HepG2 (cell line): ENCODE measurements around the gene WDFY1.

ENCODE experiments used
- CTCF ChIP-seq: sonication (generic); formaldehyde crosslinking; IDR thresholded peaks from 2 replicates; pipeline ENCODE4 v1.5.0; 2020; ENCODE audit warnings: mild to moderate bottlenecking, missing genetic modification reagents, moderate library complexity
- HNF4A ChIP-seq: sonication (generic); formaldehyde crosslinking; IDR thresholded peaks from 2 replicates; pipeline ENCODE4 v1.4.0; 2020; ENCODE audit warnings: missing genetic modification reagents
- STAT6 ChIP-seq: sonication (generic); formaldehyde crosslinking; IDR thresholded peaks from 2 replicates; pipeline ENCODE4 v1.4.0; 2020; ENCODE audit warnings: missing genetic modification reagents, mild to moderate bottlenecking, borderline replicate concordance
- TCF7 ChIP-seq: sonication (generic); IDR thresholded peaks from 2 replicates; pipeline ENCODE4 v1.6.1; 2016; ENCODE audit warnings: antibody characterized with exemption, low read depth
- TGIF2 ChIP-seq: IDR thresholded peaks from 2 replicates; pipeline ENCODE4 v1.6.1; 2016; ENCODE audit warnings: control low read depth, missing compliant biosample characterization
- ZMYM3 ChIP-seq: sonication (generic); formaldehyde crosslinking; IDR thresholded peaks from 2 replicates; pipeline ENCODE4 v1.5.1; 2020; ENCODE audit warnings: mild to moderate bottlenecking, missing genetic modification reagents

GRCh38 chr2:223880796-223881195, 64.3 kb downstream of the WDFY1 start:
- TF ChIP-seq STAT6 (no peak), TGIF2 (CRISPR knock-in tag) (no peak), CTCF (CRISPR knock-in tag) (no peak), HNF4A (CRISPR knock-in tag) (no peak), ZMYM3 (CRISPR knock-in tag) (no peak), TCF7 (no peak)
